ENCODE results near the gene MCF2L.
A peak's percentile ranks its signal among the peaks of the same experiment; 100 is the strongest.

MCF2L gene

GRCh38 chr13:112972258-112972657, 3.2 kb downstream of the MCF2L start:
- no peak for DNase-seq (ENCODE audit: low read depth)
- H3K4me3 ChIP-seq (ENCODE audit: low read length) = no peak overlapping the region
- no peak for TF ChIP-seq CTCF (conservative IDR thresholded peaks at IDR 0.05; ENCODE audit: low read length)

GRCh38 chr13:112972867-112973576, 4.0 kb downstream of the MCF2L start:
- no peak for DNase-seq (ENCODE audit: low read depth)
- TF ChIP-seq CTCF (conservative IDR thresholded peaks at IDR 0.05; ENCODE audit: low read length) = no peak
- no peak overlapping the region for H3K4me3 ChIP-seq (ENCODE audit: low read length)

GRCh38 chr13:112973577-112973951, 4.5 kb downstream of the MCF2L start:
- no peak overlapping the region for H3K4me3 ChIP-seq (ENCODE audit: low read length)
- no peak for DNase-seq (ENCODE audit: low read depth)
- no peak for TF ChIP-seq CTCF (conservative IDR thresholded peaks at IDR 0.05; ENCODE audit: low read length)

- TF ChIP-seq CTCF (conservative IDR thresholded peaks at IDR 0.05; ENCODE audit: low read length) = no peak
- DNase-seq (ENCODE audit: low read depth) = no peak
- no peak overlapping the region for H3K4me3 ChIP-seq (ENCODE audit: low read length)
Observed at GRCh38 chr13:112974125-112974524, 5.1 kb downstream of the MCF2L start.

- TF ChIP-seq CTCF (conservative IDR thresholded peaks at IDR 0.05; ENCODE audit: low read length) = no peak
- H3K4me3 ChIP-seq (ENCODE audit: low read length) = peak overlapping the region; percentile 35
- DNase-seq (ENCODE audit: low read depth) = no peak
Observed at GRCh38 chr13:112974671-112975070, 5.7 kb downstream of the MCF2L start.

GRCh38 chr13:112975401-112975939, 6.5 kb downstream of the MCF2L start:
- no peak for TF ChIP-seq CTCF (conservative IDR thresholded peaks at IDR 0.05; ENCODE audit: low read length)
- no peak for DNase-seq (ENCODE audit: low read depth)
- H3K4me3 ChIP-seq (ENCODE audit: low read length) = no peak overlapping the region

GRCh38 chr13:112976526-112976925, 7.5 kb downstream of the MCF2L start:
- no peak for TF ChIP-seq CTCF (conservative IDR thresholded peaks at IDR 0.05; ENCODE audit: low read length)
- no peak overlapping the region for H3K4me3 ChIP-seq (ENCODE audit: low read length)
- no peak for DNase-seq (ENCODE audit: low read depth)

Measured in AG10803 (cell line).